Mesenchymal stem cell (in vitro differentiated cells and primary cell): Measurements from ENCODE around the gene SLC28A1.

Experiments used
- DNase-seq: peaks from one replicate; pipeline ENCODE4 v3.0.0-alpha.2; 2013
- H2AFZ ChIP-seq: one replicate; pipeline ENCODE4 v1.6.1; 2013; ENCODE audit warnings: low read depth, mild to moderate bottlenecking, control low read depth, inconsistent platforms, low read length, moderate library complexity
- H2AK5ac ChIP-seq: 2 replicates; pipeline ENCODE4 v1.6.1; 2013; ENCODE audit warnings: low read length, moderate library complexity, mild to moderate bottlenecking, inconsistent platforms; ENCODE audit not compliant: severe bottlenecking
- H2BK120ac ChIP-seq: one replicate; pipeline ENCODE4 v1.6.1; 2013; ENCODE audit warnings: low read depth, mild to moderate bottlenecking, inconsistent platforms, low read length, moderate library complexity
- H2BK12ac ChIP-seq, 2 experiments: one replicate each; pipeline ENCODE4 v1.6.1; 2013; ENCODE audit warnings: inconsistent platforms in 2 of 2, low read length in 2 of 2, mild to moderate bottlenecking in 2 of 2, moderate library complexity in 2 of 2, control low read depth in 1 of 2
- H2BK15ac ChIP-seq: one replicate; pipeline ENCODE4 v1.6.1; 2013; ENCODE audit warnings: mild to moderate bottlenecking, low read depth, inconsistent platforms; ENCODE audit not compliant: poor library complexity, severe bottlenecking
- H2BK5ac ChIP-seq: 2 replicates; pipeline ENCODE4 v1.6.1; 2013; ENCODE audit warnings: low read depth, mild to moderate bottlenecking, low read length, control low read depth, inconsistent platforms; ENCODE audit not compliant: poor library complexity, severe bottlenecking
- H3K14ac ChIP-seq, 2 experiments: one replicate each; pipeline ENCODE4 v1.6.1; 2013; ENCODE audit warnings: inconsistent platforms in 2 of 2, low read length in 2 of 2, control low read depth in 1 of 2, mild to moderate bottlenecking in 1 of 2, moderate library complexity in 1 of 2
- H3K18ac ChIP-seq, 2 experiments: one replicate each; pipeline ENCODE4 v1.6.1; 2013; ENCODE audit warnings: inconsistent platforms in 2 of 2, low read length in 2 of 2, control low read depth in 1 of 2, low read depth in 1 of 2, mild to moderate bottlenecking in 1 of 2
- H3K23ac ChIP-seq, 2 experiments: one replicate each; pipeline ENCODE4 v1.6.1; 2013; ENCODE audit warnings: inconsistent platforms in 2 of 2, low read length in 2 of 2, mild to moderate bottlenecking in 2 of 2, moderate library complexity in 2 of 2, control low read depth in 1 of 2
- H3K27ac ChIP-seq: 2 replicates; pipeline ENCODE4 v1.5.1; 2013; ENCODE audit warnings: mild to moderate bottlenecking, moderate library complexity, low read length, control low read depth, inconsistent platforms; ENCODE audit not compliant: poor library complexity, severe bottlenecking
- H3K27me3 ChIP-seq, 2 experiments: 2 replicates each; pipeline versions ENCODE4 v1.6.1 to v1.7.0; 2013; ENCODE audit warnings: low read length in 2 of 2, mild to moderate bottlenecking in 2 of 2, moderate library complexity in 2 of 2, control low read depth in 1 of 2, inconsistent platforms in 1 of 2; ENCODE audit not compliant: control insufficient read depth in 1 of 2, insufficient read depth in 1 of 2
- H3K36me3 ChIP-seq, 2 experiments: 2 replicates each; pipeline versions ENCODE4 v1.6.1 to v1.7.0; 2013; ENCODE audit warnings: low read length in 2 of 2, control low read depth in 1 of 2, inconsistent platforms in 1 of 2, low read depth in 1 of 2, mild to moderate bottlenecking in 1 of 2; ENCODE audit not compliant: insufficient read depth in 2 of 2, control insufficient read depth in 1 of 2
- H3K4ac ChIP-seq, 2 experiments: one replicate each; pipeline ENCODE4 v1.6.1; 2013; ENCODE audit warnings: inconsistent platforms in 2 of 2, low read length in 2 of 2, mild to moderate bottlenecking in 2 of 2, moderate library complexity in 2 of 2, control low read depth in 1 of 2, low read depth in 1 of 2
- H3K4me1 ChIP-seq: 2 replicates; pipeline ENCODE4 v1.6.1; 2013; ENCODE audit warnings: low read depth, low read length, control low read depth; ENCODE audit not compliant: control insufficient read depth, insufficient read depth
- H3K4me2 ChIP-seq: 2 replicates; pipeline ENCODE4 v1.6.1; 2013; ENCODE audit warnings: low read length, mild to moderate bottlenecking, inconsistent platforms; ENCODE audit not compliant: poor library complexity, severe bottlenecking
- H3K4me3 ChIP-seq, 2 experiments: 2 replicates each; pipeline versions ENCODE4 v1.5.1 to v1.7.0; 2013; ENCODE audit warnings: low read length in 2 of 2, mild to moderate bottlenecking in 2 of 2, control low read depth in 1 of 2, low read depth in 1 of 2; ENCODE audit not compliant: insufficient read depth in 1 of 2
- H3K79me1 ChIP-seq: replicated peaks from 2 replicates; pipeline ENCODE4 v1.6.1; 2013; ENCODE audit warnings: mild to moderate bottlenecking, control low read depth, low read length, inconsistent platforms; ENCODE audit not compliant: poor library complexity, severe bottlenecking
- H3K9ac ChIP-seq: 2 replicates; pipeline ENCODE4 v1.7.0; 2013; ENCODE audit warnings: mild to moderate bottlenecking, low read length, moderate library complexity
- H3K9me3 ChIP-seq: 2 replicates; pipeline ENCODE4 v1.7.0; 2013; ENCODE audit warnings: mild to moderate bottlenecking, low read length; ENCODE audit not compliant: control insufficient read depth
- H4K8ac ChIP-seq: one replicate; pipeline ENCODE4 v1.6.1; 2013; ENCODE audit warnings: inconsistent platforms, mild to moderate bottlenecking, low read length, moderate library complexity
- H4K91ac ChIP-seq: one replicate; pipeline ENCODE4 v1.6.1; 2013; ENCODE audit warnings: mild to moderate bottlenecking, low read length, inconsistent platforms
- WGBS: methylation state at CpG from one replicate; pipeline ENCODE4 v1.1.7; 2013; ENCODE audit warnings: mixed read lengths; 5-methylcytosine and 5-hydroxymethylcytosine counted together

SLC28A1 gene

GRCh38 chr15:84938726-84939125, 54.3 kb downstream of the SLC28A1 start:
- Histone ChIP-seq H3K27me3 (peaks cover 0 to 4% of the 10 kb centered on the region in 2 experiments), H3K4me1 (peaks cover 2% of the 10 kb centered on the region), H3K79me1 (no peaks in the 10 kb centered on the region), H3K18ac (no peak overlapping the region), H3K4me3 (no peak overlapping the region), H3K4ac (no peak overlapping the region), H3K23ac (no peak overlapping the region), H3K27ac (no peak overlapping the region), H2BK5ac (no peak overlapping the region), H4K8ac (no peak overlapping the region), H2BK15ac (no peak overlapping the region), H3K9ac (no peak overlapping the region), H3K36me3 (no peaks in the 10 kb centered on the region), H3K14ac (no peak overlapping the region), H3K4me2 (no peak overlapping the region), H2BK12ac (no peak overlapping the region), H3K9me3 (peaks cover 4% of the 10 kb centered on the region), H2AK5ac (no peak overlapping the region), H2BK120ac (no peak overlapping the region), H2AFZ (no peak overlapping the region), H4K91ac (no peak overlapping the region)
- no peak for DNase-seq
- WGBS = 93% methylated on average over 1 of the region's 1 CpG

GRCh38 chr15:84940399-84940798, 55.9 kb downstream of the SLC28A1 start:
- H3K4me1 ChIP-seq = peaks cover 2% of the 10 kb centered on the region
- WGBS = 78% methylated on average over 1 of the region's 3 CpGs

GRCh38 chr15:84942456-84942855, 58.0 kb downstream of the SLC28A1 start:
- H3K4ac ChIP-seq = no peak overlapping the region
- DNase-seq = no peak
- no peak overlapping the region for H2AK5ac ChIP-seq
- no peaks in the 10 kb centered on the region for H3K79me1 ChIP-seq
- H3K9ac ChIP-seq = no peak overlapping the region
- no peak overlapping the region for H3K4me3 ChIP-seq
- H4K91ac ChIP-seq = no peak overlapping the region
- H2BK15ac ChIP-seq = no peak overlapping the region
- H3K27ac ChIP-seq = no peak overlapping the region
- no peak overlapping the region for H3K23ac ChIP-seq
- no peak overlapping the region for H2BK12ac ChIP-seq
- H3K9me3 ChIP-seq = peaks cover 4% of the 10 kb centered on the region
- H2BK5ac ChIP-seq = no peak overlapping the region
- H2AFZ ChIP-seq = no peak overlapping the region
- no peak overlapping the region for H4K8ac ChIP-seq
- 80% methylated on average over 2 of the region's 2 CpGs for whole genome bisulfite sequencing
- H3K36me3 ChIP-seq = no peaks in the 10 kb centered on the region
- H3K4me1 ChIP-seq = no peaks in the 10 kb centered on the region
- H3K27me3 ChIP-seq = peaks cover 0 to 4% of the 10 kb centered on the region in 2 experiments
- no peak overlapping the region for H3K4me2 ChIP-seq
- H3K14ac ChIP-seq = no peak overlapping the region
- H2BK120ac ChIP-seq = no peak overlapping the region
- no peak overlapping the region for H3K18ac ChIP-seq

More at GRCh38 chr15:84940399-84940798, 55.9 kb downstream of the SLC28A1 start:
- Histone ChIP-seq H3K36me3 (no peaks in the 10 kb centered on the region), H3K27ac (no peak overlapping the region), H3K4me2 (no peak overlapping the region), H3K14ac (no peak overlapping the region), H2BK15ac (no peak overlapping the region), H3K18ac (no peak overlapping the region), H3K9me3 (peaks cover 4% of the 10 kb centered on the region), H4K91ac (no peak overlapping the region), H3K79me1 (no peaks in the 10 kb centered on the region), H3K9ac (no peak overlapping the region), H3K4ac (no peak overlapping the region), H2AK5ac (no peak overlapping the region), H2BK12ac (no peak overlapping the region), H2AFZ (no peak overlapping the region), H3K23ac (no peak overlapping the region), H2BK5ac (no peak overlapping the region), H2BK120ac (no peak overlapping the region), H4K8ac (no peak overlapping the region), H3K27me3 (peaks cover 0 to 4% of the 10 kb centered on the region in 2 experiments), H3K4me3 (no peak overlapping the region)
- no peak for DNase-seq

GRCh38 chr15:84944311-84944710, 59.8 kb downstream of the SLC28A1 start:
- no peak overlapping the region for H4K8ac ChIP-seq
- no peak overlapping the region for H3K14ac ChIP-seq
- H2AK5ac ChIP-seq = no peak overlapping the region
- H3K79me1 ChIP-seq = no peaks in the 10 kb centered on the region
- H3K23ac ChIP-seq = no peak overlapping the region
- WGBS = 91% methylated on average over 10 of the region's 10 CpGs
- no peak overlapping the region for H2BK120ac ChIP-seq
- no peak overlapping the region for H3K9ac ChIP-seq
- H2BK15ac ChIP-seq = peak overlapping the region; percentile 12
- no peaks in the 10 kb centered on the region for H3K36me3 ChIP-seq
- no peak for DNase-seq
- no peak overlapping the region for H4K91ac ChIP-seq
- H3K27ac ChIP-seq = no peak overlapping the region
- H2BK12ac ChIP-seq = no peak overlapping the region
- H3K4me3 ChIP-seq = no peak overlapping the region
- no peak overlapping the region for H3K18ac ChIP-seq
- H2AFZ ChIP-seq = no peak overlapping the region
- no peak overlapping the region for H3K4me2 ChIP-seq
- no peak overlapping the region for H2BK5ac ChIP-seq
- no peaks in the 10 kb centered on the region for H3K4me1 ChIP-seq
- no peaks in the 10 kb centered on the region for H3K27me3 ChIP-seq
- H3K4ac ChIP-seq = no peak overlapping the region
- peaks cover 4% of the 10 kb centered on the region for H3K9me3 ChIP-seq
